Measurements from ENCODE around the gene RUFY1. TPM values are rescaled to one million over a fixed set of nuclear protein-coding genes. Genes with fewer than 3 reads are reported as not detected.

The RUFY1 gene
- polyA plus RNA-seq, 1 donor (not counting 4 experiments of a cell fraction or from before 2014, with no cell fraction given), result 25.2 TPM

DNA sequence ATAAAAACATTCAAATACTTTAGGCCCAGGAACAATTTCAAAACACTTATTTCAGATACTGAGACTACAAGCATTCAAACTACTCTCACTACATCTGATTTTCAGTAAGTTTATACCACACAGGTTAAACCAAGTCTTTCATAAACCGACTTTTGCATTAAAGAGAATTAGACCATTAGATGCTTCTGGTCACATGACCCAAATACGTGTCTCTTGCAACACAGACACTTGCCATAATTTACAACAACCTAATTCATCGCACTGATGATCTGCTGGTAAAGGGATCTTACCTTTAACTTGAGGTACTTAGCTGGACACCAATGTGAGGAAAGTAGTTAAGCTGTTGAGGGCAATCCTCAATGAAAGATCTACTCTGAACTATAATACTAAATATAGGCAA, 69.9 kb downstream of the RUFY1 start:
- H3K4me1 ChIP-seq (ENCODE audit: control insufficient read depth, extremely low read depth, insufficient read depth, low read length), result peaks cover 33% of the 10 kb centered on the region
- peak overlapping the region; percentile 78 for H3K9ac ChIP-seq (ENCODE audit: control insufficient read depth, extremely low read depth, insufficient read depth, low read length)
- peaks cover 55% of the 10 kb centered on the region for H4K20me1 ChIP-seq (ENCODE audit: control insufficient read depth, extremely low read depth, insufficient read depth, low read length)
- H3K79me2 ChIP-seq (ENCODE audit: control insufficient read depth, insufficient read depth, low read length), result peaks cover 66% of the 10 kb centered on the region
- H3K9me3 ChIP-seq (ENCODE audit: control insufficient read depth, low read depth, low read length), result no peaks in the 10 kb centered on the region
- peaks cover 35 to 52% of the 10 kb centered on the region in 2 experiments for H3K36me3 ChIP-seq (ENCODE audit: control insufficient read depth in 2 of 2, extremely low read depth in 1 of 2, insufficient read depth in 2 of 2, low read length in 2 of 2)
- no peaks in the 10 kb centered on the region for H3K27me3 ChIP-seq (ENCODE audit: control insufficient read depth, extremely low read depth, insufficient read depth, low read length)
- FAIRE-seq (no peak), DNase-seq (ENCODE audit: low read depth, low spot score) (no peak)
- peak overlapping the region; percentile 69 to 90 (median 75) for H3K4me3 ChIP-seq (ENCODE audit: control insufficient read depth in 2 of 3, extremely low read depth in 1 of 3, insufficient read depth in 2 of 3, low read depth in 1 of 3, low read length in 3 of 3)
- dilution Hi-C loops (cut with MboI; ENCODE audit: extremely low pct_ligation_motif_present, low sequenced_read_pairs), result no loop called here
- H3K4me2 ChIP-seq (ENCODE audit: control insufficient read depth, extremely low read depth, insufficient read depth, low read depth, low read length), result peak overlapping the region; percentile 91
- H3K9me1 ChIP-seq (ENCODE audit: control insufficient read depth, extremely low read depth, insufficient read depth, low read length), result no peaks in the 10 kb centered on the region
- H3K27ac ChIP-seq (ENCODE audit: control insufficient read depth, insufficient read depth, low read length), result peak overlapping the region; percentile 55
- no peak overlapping the region for H2AFZ ChIP-seq (ENCODE audit: control insufficient read depth, low read length)
- TF ChIP-seq EZH2 (IDR thresholded peaks at IDR 0.05; ENCODE audit: low read length), result no peak
- TF ChIP-seq, protein P1, sequence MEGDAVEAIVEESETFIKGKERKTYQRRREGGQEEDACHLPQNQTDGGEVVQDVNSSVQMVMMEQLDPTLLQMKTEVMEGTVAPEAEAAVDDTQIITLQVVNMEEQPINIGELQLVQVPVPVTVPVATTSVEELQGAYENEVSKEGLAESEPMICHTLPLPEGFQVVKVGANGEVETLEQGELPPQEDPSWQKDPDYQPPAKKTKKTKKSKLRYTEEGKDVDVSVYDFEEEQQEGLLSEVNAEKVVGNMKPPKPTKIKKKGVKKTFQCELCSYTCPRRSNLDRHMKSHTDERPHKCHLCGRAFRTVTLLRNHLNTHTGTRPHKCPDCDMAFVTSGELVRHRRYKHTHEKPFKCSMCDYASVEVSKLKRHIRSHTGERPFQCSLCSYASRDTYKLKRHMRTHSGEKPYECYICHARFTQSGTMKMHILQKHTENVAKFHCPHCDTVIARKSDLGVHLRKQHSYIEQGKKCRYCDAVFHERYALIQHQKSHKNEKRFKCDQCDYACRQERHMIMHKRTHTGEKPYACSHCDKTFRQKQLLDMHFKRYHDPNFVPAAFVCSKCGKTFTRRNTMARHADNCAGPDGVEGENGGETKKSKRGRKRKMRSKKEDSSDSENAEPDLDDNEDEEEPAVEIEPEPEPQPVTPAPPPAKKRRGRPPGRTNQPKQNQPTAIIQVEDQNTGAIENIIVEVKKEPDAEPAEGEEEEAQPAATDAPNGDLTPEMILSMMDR (optimal IDR thresholded peaks at IDR 0.05 in 1 of 3, IDR thresholded peaks at IDR 0.05 in 1 of 3, conservative IDR thresholded peaks at IDR 0.05 in 1 of 3; ENCODE audit: extremely low read depth in 1 of 3, insufficient read depth in 2 of 3, low read length in 3 of 3), result no peak

GRCh38 chr5:179620703-179621350, 70.5 kb downstream of the RUFY1 start:
- TF ChIP-seq EZH2 (IDR thresholded peaks at IDR 0.05; ENCODE audit: low read length), result no peak
- TF ChIP-seq, protein P1 (optimal IDR thresholded peaks at IDR 0.05 in 1 of 3, IDR thresholded peaks at IDR 0.05 in 1 of 3, conservative IDR thresholded peaks at IDR 0.05 in 1 of 3; ENCODE audit: extremely low read depth in 1 of 3, insufficient read depth in 2 of 3, low read length in 3 of 3), result no peak
- H3K79me2 ChIP-seq (ENCODE audit: control insufficient read depth, insufficient read depth, low read length), result peaks cover 66% of the 10 kb centered on the region
- H3K4me2 ChIP-seq (ENCODE audit: control insufficient read depth, extremely low read depth, insufficient read depth, low read depth, low read length), result peak overlapping the region; percentile 91
- peak overlapping the region; percentile 55 for H3K27ac ChIP-seq (ENCODE audit: control insufficient read depth, insufficient read depth, low read length)
- FAIRE-seq (no peak), DNase-seq (ENCODE audit: low read depth, low spot score) (no peak)
- H3K9me1 ChIP-seq (ENCODE audit: control insufficient read depth, extremely low read depth, insufficient read depth, low read length), result no peaks in the 10 kb centered on the region
- no peaks in the 10 kb centered on the region for H3K9me3 ChIP-seq (ENCODE audit: control insufficient read depth, low read depth, low read length)
- peaks cover 33% of the 10 kb centered on the region for H3K4me1 ChIP-seq (ENCODE audit: control insufficient read depth, extremely low read depth, insufficient read depth, low read length)
- no peaks in the 10 kb centered on the region for H3K27me3 ChIP-seq (ENCODE audit: control insufficient read depth, extremely low read depth, insufficient read depth, low read length)
- dilution Hi-C loops (cut with MboI; ENCODE audit: extremely low pct_ligation_motif_present, low sequenced_read_pairs), result no loop called here
- peaks cover 55% of the 10 kb centered on the region for H4K20me1 ChIP-seq (ENCODE audit: control insufficient read depth, extremely low read depth, insufficient read depth, low read length)
- H2AFZ ChIP-seq (ENCODE audit: control insufficient read depth, low read length), result no peak overlapping the region
- H3K36me3 ChIP-seq (ENCODE audit: control insufficient read depth in 2 of 2, extremely low read depth in 1 of 2, insufficient read depth in 2 of 2, low read length in 2 of 2), result peaks cover 32 to 48% of the 10 kb centered on the region in 2 experiments
- peak overlapping the region; percentile 78 for H3K9ac ChIP-seq (ENCODE audit: control insufficient read depth, extremely low read depth, insufficient read depth, low read length)
- peak overlapping the region; percentile 69 to 90 (median 75) for H3K4me3 ChIP-seq (ENCODE audit: control insufficient read depth in 2 of 3, extremely low read depth in 1 of 3, insufficient read depth in 2 of 3, low read depth in 1 of 3, low read length in 3 of 3)
